GM23338 (cell line): ENCODE measurements around the gene GYPC. TPM values are rescaled to one million over a fixed set of nuclear protein-coding genes. Genes with fewer than 3 reads are reported as not detected.

Source experiments
- ATAC-seq: fragments of 200-7000 bp; cut with Tn5 transposase; 3 replicates; pipeline ENCODE4 v1.9.1; 2020
- DNase-seq: peaks from one replicate; pipeline ENCODE4 v3.0.0-alpha.2; 2015; ENCODE audit warnings: low spot score
- H2AFZ ChIP-seq: fragments of 200-600 bp; sonication (generic); 2 replicates; pipeline ENCODE4 v1.8.0; 2016; ENCODE audit warnings: antibody characterized with exemption, mild to moderate bottlenecking, moderate library complexity
- H3F3A ChIP-seq: fragments of 200-600 bp; sonication (generic); replicated peaks from 2 replicates; pipeline ENCODE4 v1.8.0; 2017; ENCODE audit warnings: antibody characterized with exemption, mixed run types, low read depth
- H3K27ac ChIP-seq: fragments of 200-600 bp; sonication (generic); 2 replicates; pipeline ENCODE4 v1.6.1; 2016; ENCODE audit warnings: low read depth
- H3K27me3 ChIP-seq: fragments of 200-600 bp; sonication (generic); 2 replicates; pipeline ENCODE4 v1.8.0; 2016; ENCODE audit warnings: mild to moderate bottlenecking, mixed run types, moderate library complexity; ENCODE audit not compliant: insufficient read depth
- H3K36me3 ChIP-seq: fragments of 200-600 bp; sonication (generic); 2 replicates; pipeline ENCODE4 v1.8.0; 2016; ENCODE audit warnings: mild to moderate bottlenecking; ENCODE audit not compliant: insufficient read depth
- H3K4me1 ChIP-seq: fragments of 200-600 bp; sonication (generic); 2 replicates; pipeline ENCODE4 v1.8.0; 2016; ENCODE audit warnings: mild to moderate bottlenecking, moderate library complexity; ENCODE audit not compliant: insufficient read depth
- H3K4me2 ChIP-seq: fragments of 200-600 bp; sonication (generic); 2 replicates; pipeline ENCODE4 v1.7.1; 2017; ENCODE audit warnings: mixed run types
- H3K4me3 ChIP-seq: fragments of 200-600 bp; sonication (generic); 2 replicates; pipeline ENCODE4 v1.6.1; 2016; ENCODE audit warnings: mixed run types
- H3K79me2 ChIP-seq: fragments of 200-600 bp; sonication (generic); replicated peaks from 2 replicates; pipeline ENCODE4 v1.8.0; 2017; ENCODE audit warnings: mild to moderate bottlenecking; ENCODE audit not compliant: insufficient read depth
- H3K9me2 ChIP-seq: fragments of 200-600 bp; sonication (generic); 2 replicates; pipeline ENCODE4 v1.8.0; 2017; ENCODE audit not compliant: insufficient read depth
- H4K20me1 ChIP-seq: fragments of 200-600 bp; sonication (generic); replicated peaks from 2 replicates; pipeline ENCODE4 v1.8.0; 2017; ENCODE audit warnings: mild to moderate bottlenecking; ENCODE audit not compliant: insufficient read depth
- H3K27ac Mint-ChIP-seq: 2 replicates; pipeline ENCODE4 v1.8.0; 2020; ENCODE audit warnings: inconsistent platforms, mild to moderate bottlenecking, moderate library complexity, mixed read lengths
- H3K27me3 Mint-ChIP-seq: 3 replicates; pipeline ENCODE4 v1.8.0; 2022; ENCODE audit warnings: low read depth, mild to moderate bottlenecking, moderate library complexity, mixed read lengths, inconsistent platforms; ENCODE audit not compliant: insufficient read depth, poor library complexity
- H3K36me3 Mint-ChIP-seq: 3 replicates; pipeline ENCODE4 v1.8.0; 2021; ENCODE audit warnings: low read depth, mild to moderate bottlenecking, inconsistent platforms, moderate library complexity, mixed read lengths
- H3K4me1 Mint-ChIP-seq: 3 replicates; pipeline ENCODE4 v1.8.0; 2020; ENCODE audit warnings: mild to moderate bottlenecking, inconsistent platforms, mixed read lengths
- H3K4me3 Mint-ChIP-seq: 3 replicates; pipeline ENCODE4 v1.8.0; 2021; ENCODE audit warnings: moderate library complexity, mild to moderate bottlenecking, inconsistent platforms, mixed read lengths
- H3K9me3 Mint-ChIP-seq: 3 replicates; pipeline ENCODE4 v1.8.0; 2020; ENCODE audit warnings: moderate library complexity, mild to moderate bottlenecking, inconsistent platforms, mixed read lengths
- CREB1 ChIP-seq: fragments of 250-450 bp; sonication (Bioruptor Pico); IDR thresholded peaks from 2 replicates; pipeline ENCODE4 v1.5.0; 2020; ENCODE audit warnings: low read depth, mild to moderate bottlenecking, moderate library complexity
- EZH2 ChIP-seq: fragments of 200-600 bp; sonication (generic); IDR thresholded peaks from one replicate; pipeline ENCODE4 v1.8.0; 2017; ENCODE audit warnings: antibody characterized with exemption, mild to moderate bottlenecking, low read depth; ENCODE audit not compliant: unreplicated experiment
- EZH2phosphoT487 ChIP-seq: fragments of 200-600 bp; sonication (generic); IDR thresholded peaks from one replicate; pipeline ENCODE4 v1.8.1; 2018; ENCODE audit warnings: antibody characterized with exemption; ENCODE audit not compliant: unreplicated experiment
- JUNB ChIP-seq: IDR thresholded peaks from one replicate; pipeline ENCODE4 v1.6.1; 2016; ENCODE audit warnings: antibody characterized with exemption; ENCODE audit not compliant: unreplicated experiment
- NANOG ChIP-seq: IDR thresholded peaks from 2 replicates; pipeline ENCODE4 v1.6.1; 2016; ENCODE audit warnings: antibody characterized with exemption, borderline replicate concordance
- POLR2AphosphoS5 ChIP-seq: IDR thresholded peaks from 2 replicates; pipeline ENCODE4 v1.6.1; 2016; ENCODE audit warnings: antibody characterized with exemption, low read depth
- STAT1 ChIP-seq: IDR thresholded peaks from one replicate; pipeline ENCODE4 v1.6.1; 2016; ENCODE audit warnings: antibody characterized with exemption; ENCODE audit not compliant: unreplicated experiment
- ZNF114 ChIP-seq: fragments of 250-450 bp; sonication (Bioruptor Pico); IDR thresholded peaks from 2 replicates; pipeline ENCODE4 v1.5.0; 2020; ENCODE audit warnings: mild to moderate bottlenecking, moderate library complexity
- ZNF331 ChIP-seq: fragments of 250-450 bp; sonication (Bioruptor Pico); IDR thresholded peaks from 2 replicates; pipeline ENCODE4 v1.5.0; 2020; ENCODE audit warnings: low read depth, mild to moderate bottlenecking, moderate library complexity
- polyA plus RNA-seq: library from polyadenylated mRNA; unstranded; fragments of >200 nt; fragmentation: Nextera tagmentation; extraction: Ambion mirVana; gene quantifications from 2 replicates; pipeline ENCODE4 v1.2.1, GENCODE V29; 2016
- total RNA-seq: library from RNA; depleted of rRNA; stranded (reverse); fragments of >200 nt; shearing (Covaris generic); gene quantifications from 2 replicates; pipeline ENCODE4 v1.2.3, GENCODE V29; 2014
- TF ChIP-seq, protein P1 (sequence below), 2 experiments: fragments of 200-600 bp in 1 of 2; sonication (generic) in 1 of 2; conservative IDR thresholded peaks; 2 replicates each; pipeline versions ENCODE4 v1.5.1 to v1.6.1; 2016 to 2017; ENCODE audit warnings: antibody characterized with exemption in 2 of 2, low read depth in 2 of 2, mild to moderate bottlenecking in 2 of 2, moderate library complexity in 1 of 2
- TF ChIP-seq, protein P2 (sequence below): fragments of 250-450 bp; sonication (Bioruptor Pico); IDR thresholded peaks from 2 replicates; pipeline ENCODE4 v1.5.0; 2020; ENCODE audit warnings: mild to moderate bottlenecking, moderate library complexity
- TF ChIP-seq, protein P3 (sequence below): IDR thresholded peaks from 2 replicates; pipeline ENCODE4 v1.6.1; 2016; ENCODE audit warnings: antibody characterized with exemption
- TF ChIP-seq, protein P4 (sequence below): IDR thresholded peaks from one replicate; pipeline ENCODE4 v1.6.1; 2018; ENCODE audit warnings: antibody characterized with exemption; ENCODE audit not compliant: unreplicated experiment

GYPC gene
- total and polyA plus RNA-seq, 2 experiments from 2014 or later, result 19.6 to 29.7 TPM

DNA sequence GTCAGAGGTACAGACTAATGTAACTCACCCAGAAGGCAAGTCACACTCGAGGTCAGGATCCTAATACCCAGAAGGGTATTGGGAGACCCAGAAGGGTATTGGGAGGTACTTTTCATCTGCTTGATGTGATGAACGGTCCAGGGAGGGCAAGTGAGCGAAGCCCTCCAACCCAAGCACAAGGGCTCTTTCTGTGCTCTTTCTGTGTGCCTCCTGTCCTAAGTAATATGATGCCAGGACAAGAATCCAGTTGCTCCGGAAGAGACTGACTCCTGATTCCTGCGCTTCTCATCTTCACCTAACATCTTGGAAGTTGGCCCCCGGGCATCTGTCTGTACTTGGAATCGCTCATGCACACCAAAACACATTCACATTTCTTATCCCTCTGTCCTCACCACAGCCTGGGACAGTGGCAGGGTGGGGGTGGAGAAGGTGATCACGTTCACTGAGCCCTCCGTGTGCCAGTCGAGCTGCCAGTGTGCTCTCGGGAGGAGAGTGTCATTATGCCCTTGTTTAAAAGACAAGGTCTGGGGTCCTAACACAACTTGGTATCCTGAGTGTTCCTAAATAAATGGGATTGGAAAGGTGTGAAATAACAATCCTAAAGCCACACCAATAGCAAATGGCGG, 17.1 kb downstream of the GYPC start:
- Mint-ChIP-seq H3K9me3 (peaks cover 26% of the 10 kb centered on the region), H3K27me3 (peaks cover 2% of the 10 kb centered on the region), H3K36me3 (peaks cover 34% of the 10 kb centered on the region), H3K27ac (no peak overlapping the region), H3K4me3 (no peak overlapping the region), H3K4me1 (no peaks in the 10 kb centered on the region; the same call in 2 of the 3 replicates)
- no peaks in the 10 kb centered on the region for H3K4me1 ChIP-seq
- peaks cover 6% of the 10 kb centered on the region; the same call in 1 of the 2 replicates for H3K36me3 ChIP-seq
- ATAC-seq (no peak), DNase-seq (no peak)
- H3K4me3 ChIP-seq, result no peak overlapping the region
- no peaks in the 10 kb centered on the region for H3F3A ChIP-seq
- H2AFZ ChIP-seq, result no peak overlapping the region
- H3K4me2 ChIP-seq, result no peak overlapping the region
- no peaks in the 10 kb centered on the region for H4K20me1 ChIP-seq
- H3K9me2 ChIP-seq, result no peaks in the 10 kb centered on the region
- TF ChIP-seq ZNF114 (CRISPR knock-in tag) (no peak), EZH2phosphoT487 (no peak), EZH2 (no peak), POLR2AphosphoS5 (no peak), CREB1 (CRISPR knock-in tag) (no peak), ZNF331 (CRISPR knock-in tag) (no peak), STAT1 (no peak), JUNB (no peak), NANOG (no peak)
- TF ChIP-seq, protein P1, sequence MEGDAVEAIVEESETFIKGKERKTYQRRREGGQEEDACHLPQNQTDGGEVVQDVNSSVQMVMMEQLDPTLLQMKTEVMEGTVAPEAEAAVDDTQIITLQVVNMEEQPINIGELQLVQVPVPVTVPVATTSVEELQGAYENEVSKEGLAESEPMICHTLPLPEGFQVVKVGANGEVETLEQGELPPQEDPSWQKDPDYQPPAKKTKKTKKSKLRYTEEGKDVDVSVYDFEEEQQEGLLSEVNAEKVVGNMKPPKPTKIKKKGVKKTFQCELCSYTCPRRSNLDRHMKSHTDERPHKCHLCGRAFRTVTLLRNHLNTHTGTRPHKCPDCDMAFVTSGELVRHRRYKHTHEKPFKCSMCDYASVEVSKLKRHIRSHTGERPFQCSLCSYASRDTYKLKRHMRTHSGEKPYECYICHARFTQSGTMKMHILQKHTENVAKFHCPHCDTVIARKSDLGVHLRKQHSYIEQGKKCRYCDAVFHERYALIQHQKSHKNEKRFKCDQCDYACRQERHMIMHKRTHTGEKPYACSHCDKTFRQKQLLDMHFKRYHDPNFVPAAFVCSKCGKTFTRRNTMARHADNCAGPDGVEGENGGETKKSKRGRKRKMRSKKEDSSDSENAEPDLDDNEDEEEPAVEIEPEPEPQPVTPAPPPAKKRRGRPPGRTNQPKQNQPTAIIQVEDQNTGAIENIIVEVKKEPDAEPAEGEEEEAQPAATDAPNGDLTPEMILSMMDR (conservative IDR thresholded peaks at IDR 0.05; ENCODE audit: low read depth in 2 of 2), result no peak
- TF ChIP-seq, protein P2, sequence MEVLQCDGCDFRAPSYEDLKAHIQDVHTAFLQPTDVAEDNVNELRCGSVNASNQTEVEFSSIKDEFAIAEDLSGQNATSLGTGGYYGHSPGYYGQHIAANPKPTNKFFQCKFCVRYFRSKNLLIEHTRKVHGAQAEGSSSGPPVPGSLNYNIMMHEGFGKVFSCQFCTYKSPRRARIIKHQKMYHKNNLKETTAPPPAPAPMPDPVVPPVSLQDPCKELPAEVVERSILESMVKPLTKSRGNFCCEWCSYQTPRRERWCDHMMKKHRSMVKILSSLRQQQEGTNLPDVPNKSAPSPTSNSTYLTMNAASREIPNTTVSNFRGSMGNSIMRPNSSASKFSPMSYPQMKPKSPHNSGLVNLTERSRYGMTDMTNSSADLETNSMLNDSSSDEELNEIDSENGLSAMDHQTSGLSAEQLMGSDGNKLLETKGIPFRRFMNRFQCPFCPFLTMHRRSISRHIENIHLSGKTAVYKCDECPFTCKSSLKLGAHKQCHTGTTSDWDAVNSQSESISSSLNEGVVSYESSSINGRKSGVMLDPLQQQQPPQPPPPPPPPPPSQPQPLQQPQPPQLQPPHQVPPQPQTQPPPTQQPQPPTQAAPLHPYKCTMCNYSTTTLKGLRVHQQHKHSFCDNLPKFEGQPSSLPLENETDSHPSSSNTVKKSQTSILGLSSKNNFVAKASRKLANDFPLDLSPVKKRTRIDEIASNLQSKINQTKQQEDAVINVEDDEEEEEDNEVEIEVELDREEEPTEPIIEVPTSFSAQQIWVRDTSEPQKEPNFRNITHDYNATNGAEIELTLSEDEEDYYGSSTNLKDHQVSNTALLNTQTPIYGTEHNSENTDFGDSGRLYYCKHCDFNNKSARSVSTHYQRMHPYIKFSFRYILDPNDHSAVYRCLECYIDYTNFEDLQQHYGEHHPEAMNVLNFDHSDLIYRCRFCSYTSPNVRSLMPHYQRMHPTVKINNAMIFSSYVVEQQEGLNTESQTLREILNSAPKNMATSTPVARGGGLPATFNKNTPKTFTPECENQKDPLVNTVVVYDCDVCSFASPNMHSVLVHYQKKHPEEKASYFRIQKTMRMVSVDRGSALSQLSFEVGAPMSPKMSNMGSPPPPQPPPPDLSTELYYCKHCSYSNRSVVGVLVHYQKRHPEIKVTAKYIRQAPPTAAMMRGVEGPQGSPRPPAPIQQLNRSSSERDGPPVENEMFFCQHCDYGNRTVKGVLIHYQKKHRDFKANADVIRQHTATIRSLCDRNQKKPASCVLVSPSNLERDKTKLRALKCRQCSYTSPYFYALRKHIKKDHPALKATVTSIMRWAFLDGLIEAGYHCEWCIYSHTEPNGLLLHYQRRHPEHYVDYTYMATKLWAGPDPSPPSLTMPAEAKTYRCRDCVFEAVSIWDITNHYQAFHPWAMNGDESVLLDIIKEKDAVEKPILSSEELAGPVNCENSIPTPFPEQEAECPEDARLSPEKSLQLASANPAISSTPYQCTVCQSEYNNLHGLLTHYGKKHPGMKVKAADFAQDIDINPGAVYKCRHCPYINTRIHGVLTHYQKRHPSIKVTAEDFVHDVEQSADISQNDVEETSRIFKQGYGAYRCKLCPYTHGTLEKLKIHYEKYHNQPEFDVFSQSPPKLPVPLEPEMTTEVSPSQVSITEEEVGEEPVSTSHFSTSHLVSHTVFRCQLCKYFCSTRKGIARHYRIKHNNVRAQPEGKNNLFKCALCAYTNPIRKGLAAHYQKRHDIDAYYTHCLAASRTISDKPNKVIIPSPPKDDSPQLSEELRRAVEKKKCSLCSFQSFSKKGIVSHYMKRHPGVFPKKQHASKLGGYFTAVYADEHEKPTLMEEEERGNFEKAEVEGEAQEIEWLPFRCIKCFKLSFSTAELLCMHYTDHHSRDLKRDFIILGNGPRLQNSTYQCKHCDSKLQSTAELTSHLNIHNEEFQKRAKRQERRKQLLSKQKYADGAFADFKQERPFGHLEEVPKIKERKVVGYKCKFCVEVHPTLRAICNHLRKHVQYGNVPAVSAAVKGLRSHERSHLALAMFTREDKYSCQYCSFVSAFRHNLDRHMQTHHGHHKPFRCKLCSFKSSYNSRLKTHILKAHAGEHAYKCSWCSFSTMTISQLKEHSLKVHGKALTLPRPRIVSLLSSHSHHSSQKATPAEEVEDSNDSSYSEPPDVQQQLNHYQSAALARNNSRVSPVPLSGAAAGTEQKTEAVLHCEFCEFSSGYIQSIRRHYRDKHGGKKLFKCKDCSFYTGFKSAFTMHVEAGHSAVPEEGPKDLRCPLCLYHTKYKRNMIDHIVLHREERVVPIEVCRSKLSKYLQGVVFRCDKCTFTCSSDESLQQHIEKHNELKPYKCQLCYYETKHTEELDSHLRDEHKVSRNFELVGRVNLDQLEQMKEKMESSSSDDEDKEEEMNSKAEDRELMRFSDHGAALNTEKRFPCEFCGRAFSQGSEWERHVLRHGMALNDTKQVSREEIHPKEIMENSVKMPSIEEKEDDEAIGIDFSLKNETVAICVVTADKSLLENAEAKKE (CRISPR knock-in tag), result no peak
- TF ChIP-seq, protein P3, sequence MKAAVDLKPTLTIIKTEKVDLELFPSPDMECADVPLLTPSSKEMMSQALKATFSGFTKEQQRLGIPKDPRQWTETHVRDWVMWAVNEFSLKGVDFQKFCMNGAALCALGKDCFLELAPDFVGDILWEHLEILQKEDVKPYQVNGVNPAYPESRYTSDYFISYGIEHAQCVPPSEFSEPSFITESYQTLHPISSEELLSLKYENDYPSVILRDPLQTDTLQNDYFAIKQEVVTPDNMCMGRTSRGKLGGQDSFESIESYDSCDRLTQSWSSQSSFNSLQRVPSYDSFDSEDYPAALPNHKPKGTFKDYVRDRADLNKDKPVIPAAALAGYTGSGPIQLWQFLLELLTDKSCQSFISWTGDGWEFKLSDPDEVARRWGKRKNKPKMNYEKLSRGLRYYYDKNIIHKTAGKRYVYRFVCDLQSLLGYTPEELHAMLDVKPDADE, result no peak
- TF ChIP-seq, protein P4, sequence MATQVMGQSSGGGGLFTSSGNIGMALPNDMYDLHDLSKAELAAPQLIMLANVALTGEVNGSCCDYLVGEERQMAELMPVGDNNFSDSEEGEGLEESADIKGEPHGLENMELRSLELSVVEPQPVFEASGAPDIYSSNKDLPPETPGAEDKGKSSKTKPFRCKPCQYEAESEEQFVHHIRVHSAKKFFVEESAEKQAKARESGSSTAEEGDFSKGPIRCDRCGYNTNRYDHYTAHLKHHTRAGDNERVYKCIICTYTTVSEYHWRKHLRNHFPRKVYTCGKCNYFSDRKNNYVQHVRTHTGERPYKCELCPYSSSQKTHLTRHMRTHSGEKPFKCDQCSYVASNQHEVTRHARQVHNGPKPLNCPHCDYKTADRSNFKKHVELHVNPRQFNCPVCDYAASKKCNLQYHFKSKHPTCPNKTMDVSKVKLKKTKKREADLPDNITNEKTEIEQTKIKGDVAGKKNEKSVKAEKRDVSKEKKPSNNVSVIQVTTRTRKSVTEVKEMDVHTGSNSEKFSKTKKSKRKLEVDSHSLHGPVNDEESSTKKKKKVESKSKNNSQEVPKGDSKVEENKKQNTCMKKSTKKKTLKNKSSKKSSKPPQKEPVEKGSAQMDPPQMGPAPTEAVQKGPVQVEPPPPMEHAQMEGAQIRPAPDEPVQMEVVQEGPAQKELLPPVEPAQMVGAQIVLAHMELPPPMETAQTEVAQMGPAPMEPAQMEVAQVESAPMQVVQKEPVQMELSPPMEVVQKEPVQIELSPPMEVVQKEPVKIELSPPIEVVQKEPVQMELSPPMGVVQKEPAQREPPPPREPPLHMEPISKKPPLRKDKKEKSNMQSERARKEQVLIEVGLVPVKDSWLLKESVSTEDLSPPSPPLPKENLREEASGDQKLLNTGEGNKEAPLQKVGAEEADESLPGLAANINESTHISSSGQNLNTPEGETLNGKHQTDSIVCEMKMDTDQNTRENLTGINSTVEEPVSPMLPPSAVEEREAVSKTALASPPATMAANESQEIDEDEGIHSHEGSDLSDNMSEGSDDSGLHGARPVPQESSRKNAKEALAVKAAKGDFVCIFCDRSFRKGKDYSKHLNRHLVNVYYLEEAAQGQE, result no peak
- H3K27me3 ChIP-seq, result no peaks in the 10 kb centered on the region
- no peaks in the 10 kb centered on the region; the same call in 1 of the 2 replicates for H3K79me2 ChIP-seq
- no peak overlapping the region for H3K27ac ChIP-seq
